Adrenal gland (tissue), 12 donors: ENCODE data around the gene MARK2. TPM values are rescaled to one million over a fixed set of nuclear protein-coding genes. Genes with fewer than 3 reads are reported as not detected.

Experiments
- DNase-seq, 7 donors: peaks; one replicate each; pipeline ENCODE4 v3.0.0-alpha.2; 2019 to 2020
- H3K27ac ChIP-seq, 5 donors: fragments of 200-600 bp; sonication (generic) in 4 of 5; 1 replicate in 3 of 5; 2 replicates in 2 of 5; pipeline versions ENCODE4 v1.5.1 to v1.8.0; 2016 to 2020; ENCODE audit warnings: mild to moderate bottlenecking in 1 of 5
- H3K27me3 ChIP-seq: fragments of 200-600 bp; 2 replicates; pipeline ENCODE4 v1.8.0; 2021
- H3K36me3 ChIP-seq, 2 donors: fragments of 200-600 bp; replicated peaks in 1 of 2; 1 replicate in 1 of 2; 2 replicates in 1 of 2; pipeline versions ENCODE4 v1.5.1 to v1.8.0; 2018 to 2022
- H3K4me1 ChIP-seq, 2 donors: fragments of 200-600 bp; replicated peaks in 1 of 2; 1 replicate in 1 of 2; 2 replicates in 1 of 2; pipeline versions ENCODE4 v1.5.1 to v1.8.0; 2018 to 2021
- H3K4me3 ChIP-seq, 4 donors: fragments of 200-600 bp; sonication (generic) in 3 of 4; one replicate each; pipeline ENCODE4 v1.5.1; 2016 to 2018
- H3K9me3 ChIP-seq, 3 donors: fragments of 200-600 bp; sonication (generic) in 1 of 3; replicated peaks in 1 of 3; 1 replicate in 2 of 3; 2 replicates in 1 of 3; pipeline versions ENCODE4 v1.5.1 to v1.8.0; 2016 to 2021
- POLR2A ChIP-seq, 2 donors: fragments of 450-650 bp; IDR thresholded peaks; one replicate each; pipeline ENCODE4 v1.6.1; 2017; ENCODE audit warnings: antibody characterized with exemption in 2 of 2, mild to moderate bottlenecking in 2 of 2, moderate library complexity in 1 of 2
- WGBS, 4 donors: extraction: QIAGEN DNeasy Blood & Tissue Kit in 2 of 4; methylation state at CpG; one replicate each; pipeline versions ENCODE4 v1.1.5 to v1.1.7; 2013 to 2017; 5-methylcytosine and 5-hydroxymethylcytosine counted together
- intact Hi-C, 2 donors: fragments of 100-400 bp; cut with DNase I; formaldehyde crosslinking; loops; one replicate each; pipeline versions ENCODE4 v1.14.1 to v1.15.0; 2022 to 2023
- polyA plus RNA-seq, 3 donors: library from polyadenylated mRNA; stranded (reverse); fragments of 200-250 nt in 2 of 3; fragments of 350-450 nt in 1 of 3; fragmentation: Illumina TruSeq in 1 of 3; extraction: RNeasy Lipid Tissue Mini Kit (QIAGEN cat#74804) in 1 of 3; gene quantifications; one replicate each; pipeline ENCODE4 v1.2.3, GENCODE V29; 2013 to 2014
- total RNA-seq, 9 donors: library from RNA; depleted of rRNA in 4 of 9; stranded (reverse); fragments of >200 nt in 4 of 9; fragments of 120-200 nt in 1 of 9; fragmentation: NEBNext Ultra II Directional in 1 of 9; extraction: Animal tissue kit (Norgen Biotek cat#: 25700) in 1 of 9; gene quantifications; one replicate each; pipeline versions ENCODE4 v1.1.0 to v1.2.4, GENCODE V29; 2013 to 2023
- TF ChIP-seq, protein P1 (sequence below), 6 experiments: fragments of 450-650 bp in 4 of 6; fragments of 200-600 bp in 2 of 6; sonication (generic) in 1 of 6; IDR thresholded peaks; 1 replicate in 5 of 6; 2 replicates in 1 of 6; pipeline versions ENCODE4 v1.5.1 to v1.8.0; 2016 to 2021; ENCODE audit warnings: antibody characterized with exemption in 6 of 6, mild to moderate bottlenecking in 2 of 6, moderate library complexity in 1 of 6
- donor health status: healthy with polysubstance abuse.
- donor health status: Bipolar disorder and iron deficiency.
- donor health status: DM: yes; HTN: yes; CAD: no.
- donor health status: DM: no; HTN: no; CAD: no.
- donor health status: DM: no; HTN: no; CAD: no.
- donor health status: DM: yes; HTN: yes; CAD: no.

Gene MARK2
- total and polyA plus RNA-seq, 12 donors, result 7.3 to 39.7 (median 31.6) TPM

DNA sequence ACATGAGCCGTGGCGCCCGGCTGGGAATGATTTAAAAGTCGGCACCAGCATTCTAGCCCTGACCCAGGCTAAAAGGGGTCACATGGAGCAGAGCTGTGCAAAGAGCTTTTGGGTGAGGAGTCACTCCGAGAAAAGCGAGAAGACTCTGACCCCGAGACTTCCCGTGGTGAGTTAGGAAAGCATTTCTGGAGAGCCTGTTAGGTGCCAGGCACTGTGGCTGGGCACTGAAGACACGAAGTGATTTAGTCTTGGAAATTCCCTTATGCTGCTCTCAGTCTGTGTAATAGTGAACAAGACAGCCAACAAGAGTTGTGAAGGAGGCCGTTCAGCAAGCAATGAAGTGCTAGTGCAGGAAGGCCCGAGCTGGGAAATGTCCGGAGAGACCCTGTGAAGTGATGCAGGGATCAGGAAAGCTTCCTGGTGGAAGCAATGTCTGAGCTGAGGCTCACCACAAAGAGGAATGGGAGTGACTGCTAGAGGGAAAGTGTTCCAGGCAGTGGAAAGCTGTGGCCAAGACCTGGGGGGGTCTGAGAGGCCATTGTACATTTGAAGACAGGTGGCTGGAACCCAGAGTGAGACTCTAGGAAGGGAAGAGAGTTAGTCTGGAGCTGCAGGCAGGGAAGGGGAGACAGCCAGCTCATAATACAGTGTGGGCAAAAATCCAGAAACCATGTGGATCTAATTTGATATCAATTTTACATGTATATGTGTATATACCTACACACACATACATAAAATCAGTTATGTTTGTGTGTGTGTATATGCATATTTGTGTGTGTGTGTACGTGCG, 31.6 kb downstream of the MARK2 start:
- Histone ChIP-seq H3K27ac (peak overlapping the region in 4 of 5 donors; percentile 28 to 68 (median 52)), H3K4me1 (peaks cover 55 to 81% of the 10 kb centered on the region in 2 donors), H3K36me3 (no peaks in the 10 kb centered on the region), H3K4me3 (no peak overlapping the region), H3K9me3 (no peaks in the 10 kb centered on the region), H3K27me3 (no peaks in the 10 kb centered on the region)
- intact Hi-C loops, result no loop called here
- TF ChIP-seq POLR2A (IDR thresholded peaks at IDR 0.05), result no peak
- TF ChIP-seq, protein P1, sequence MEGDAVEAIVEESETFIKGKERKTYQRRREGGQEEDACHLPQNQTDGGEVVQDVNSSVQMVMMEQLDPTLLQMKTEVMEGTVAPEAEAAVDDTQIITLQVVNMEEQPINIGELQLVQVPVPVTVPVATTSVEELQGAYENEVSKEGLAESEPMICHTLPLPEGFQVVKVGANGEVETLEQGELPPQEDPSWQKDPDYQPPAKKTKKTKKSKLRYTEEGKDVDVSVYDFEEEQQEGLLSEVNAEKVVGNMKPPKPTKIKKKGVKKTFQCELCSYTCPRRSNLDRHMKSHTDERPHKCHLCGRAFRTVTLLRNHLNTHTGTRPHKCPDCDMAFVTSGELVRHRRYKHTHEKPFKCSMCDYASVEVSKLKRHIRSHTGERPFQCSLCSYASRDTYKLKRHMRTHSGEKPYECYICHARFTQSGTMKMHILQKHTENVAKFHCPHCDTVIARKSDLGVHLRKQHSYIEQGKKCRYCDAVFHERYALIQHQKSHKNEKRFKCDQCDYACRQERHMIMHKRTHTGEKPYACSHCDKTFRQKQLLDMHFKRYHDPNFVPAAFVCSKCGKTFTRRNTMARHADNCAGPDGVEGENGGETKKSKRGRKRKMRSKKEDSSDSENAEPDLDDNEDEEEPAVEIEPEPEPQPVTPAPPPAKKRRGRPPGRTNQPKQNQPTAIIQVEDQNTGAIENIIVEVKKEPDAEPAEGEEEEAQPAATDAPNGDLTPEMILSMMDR (IDR thresholded peaks at IDR 0.05), result no peak
- 37 to 41% (median 41%) methylated on average over 11 to 14 of the region's 14 CpGs for WGBS, 4 donors
- DNase-seq, result peak in 5 of 7 donors; percentile 28 to 51 (median 42)

DNA sequence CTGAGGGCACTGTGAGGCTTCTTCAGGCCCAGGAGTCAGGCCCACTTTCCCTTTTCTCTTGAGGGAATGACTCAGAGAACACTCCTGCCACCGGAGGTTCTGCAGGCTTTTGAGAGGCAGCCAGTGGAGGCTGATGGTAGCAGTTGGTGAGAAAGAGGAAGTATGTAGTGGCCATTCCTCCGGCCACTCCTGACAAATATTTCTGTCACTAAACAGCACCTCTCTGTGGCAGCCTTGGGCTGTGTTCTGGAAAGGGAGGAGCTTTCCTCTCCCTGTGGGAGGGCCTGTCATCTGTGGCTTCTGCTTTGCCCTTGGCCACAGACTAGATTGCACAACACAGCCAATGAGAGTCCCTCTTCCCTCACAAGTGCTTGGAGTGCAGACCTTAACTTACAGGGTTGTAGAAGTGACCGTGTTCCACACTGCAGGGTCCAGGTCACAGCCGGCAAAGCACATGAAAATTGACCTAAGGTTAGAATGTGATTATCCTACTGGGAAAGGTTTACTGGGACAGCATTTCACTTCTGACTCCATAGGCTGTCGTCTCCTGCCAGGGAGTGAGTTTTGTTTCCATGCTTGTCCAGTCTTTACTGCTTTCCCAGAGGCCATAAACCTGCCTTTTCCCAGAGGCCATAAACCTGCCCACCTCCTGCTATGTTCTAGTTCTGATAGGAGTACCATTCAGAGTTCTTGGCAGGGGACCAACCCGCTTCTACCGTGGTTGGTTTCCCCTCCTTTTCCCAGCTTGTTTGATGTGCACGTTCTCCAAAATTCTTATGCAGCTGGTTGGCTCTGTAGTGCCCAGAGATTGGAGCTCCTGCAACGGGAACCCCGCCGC, 33.3 kb downstream of the MARK2 start:
- peak overlapping the region in 4 of 5 donors; percentile 56 to 81 (median 77) for H3K27ac ChIP-seq
- no peaks in the 10 kb centered on the region for H3K27me3 ChIP-seq
- TF ChIP-seq, protein P1 (IDR thresholded peaks at IDR 0.05), result peak; percentile 15 to 71 (median 62)
- peak in 1 of 2 donors; percentile 77 for TF ChIP-seq POLR2A (IDR thresholded peaks at IDR 0.05)
- intact Hi-C loops, result no loop called here
- H3K36me3 ChIP-seq, result no peaks in the 10 kb centered on the region
- H3K4me1 ChIP-seq, result peaks cover 46 to 68% of the 10 kb centered on the region in 2 donors
- 7 to 14% (median 12%) methylated on average over 9 to 11 of the region's 11 CpGs for WGBS, 4 donors
- peak overlapping the region in 1 of 4 donors; percentile 1 for H3K4me3 ChIP-seq
- DNase-seq, result peak; percentile 88 to 98 (median 96)
- H3K9me3 ChIP-seq, result no peaks in the 10 kb centered on the region

DNA sequence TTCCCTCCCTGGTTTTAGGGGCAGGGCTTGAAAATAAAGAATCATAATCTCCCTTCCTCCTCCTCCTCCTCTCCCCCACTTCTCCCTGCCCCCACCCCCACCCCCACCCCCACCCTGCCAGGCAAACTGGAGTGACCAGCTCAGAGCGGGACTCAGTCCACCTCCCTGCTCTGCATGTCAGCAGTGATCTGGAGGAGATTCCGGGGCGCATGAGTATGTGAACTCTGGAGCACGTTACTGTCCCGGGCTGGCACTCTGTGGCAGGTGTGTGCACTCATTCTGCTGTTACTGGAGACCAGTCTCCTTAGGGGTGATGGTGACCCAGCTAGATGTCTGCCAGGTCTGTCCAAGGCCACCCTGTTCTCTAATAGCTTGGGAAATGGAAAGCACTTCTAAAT, 33.9 kb downstream of the MARK2 start:
- peak; percentile 43 to 74 (median 62) for DNase-seq
- Histone ChIP-seq H3K9me3 (no peaks in the 10 kb centered on the region), H3K4me1 (peaks cover 46 to 67% of the 10 kb centered on the region in 2 donors), H3K27me3 (no peaks in the 10 kb centered on the region), H3K4me3 (peak overlapping the region in 1 of 4 donors; percentile 1), H3K27ac (peak overlapping the region; percentile 44 to 81 (median 73)), H3K36me3 (no peaks in the 10 kb centered on the region)
- WGBS, 4 donors, result 36 to 57% (median 39%) methylated on average over 5 of the region's 5 CpGs; no CpG with 5 or more reads in 1 of the 4 donors
- TF ChIP-seq, protein P1 (IDR thresholded peaks at IDR 0.05), result no peak
- TF ChIP-seq POLR2A (IDR thresholded peaks at IDR 0.05), result no peak
- intact Hi-C loops, result no loop called here

DNA sequence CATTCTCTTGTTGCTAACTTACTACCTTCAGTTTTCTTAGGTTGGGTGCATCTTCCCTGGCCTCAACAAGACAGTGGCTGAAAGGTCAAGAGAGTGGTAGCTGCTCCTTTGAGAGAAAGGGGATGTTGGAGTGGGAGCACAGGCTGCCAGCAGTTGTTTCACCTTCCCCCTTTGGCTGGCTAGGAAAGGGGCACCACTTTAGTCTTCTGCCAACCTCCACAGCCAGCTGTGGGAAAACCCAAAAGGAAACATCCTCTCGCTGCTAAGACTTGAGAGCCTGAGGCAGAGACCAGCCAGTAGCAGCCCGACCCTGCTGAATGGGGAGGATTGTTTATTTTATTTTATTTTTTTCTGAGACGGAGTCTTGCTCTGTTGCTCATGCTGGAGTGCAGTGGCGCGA, 34.4 kb downstream of the MARK2 start:
- DNase-seq, result no peak
- intact Hi-C loops, result no loop called here
- TF ChIP-seq, protein P1 (IDR thresholded peaks at IDR 0.05), result no peak
- no peak for TF ChIP-seq POLR2A (IDR thresholded peaks at IDR 0.05)
- Histone ChIP-seq H3K4me1 (peaks cover 46 to 62% of the 10 kb centered on the region in 2 donors), H3K9me3 (no peaks in the 10 kb centered on the region), H3K36me3 (no peaks in the 10 kb centered on the region), H3K27ac (peak overlapping the region; percentile 28 to 81 (median 51)), H3K27me3 (no peaks in the 10 kb centered on the region), H3K4me3 (no peak overlapping the region)
- 77 to 90% (median 82%) methylated on average over 5 of the region's 5 CpGs for WGBS, 4 donors
